Measurements from ENCODE around the gene ADRA2B. TPM values are rescaled to one million over a fixed set of nuclear protein-coding genes. Genes with fewer than 3 reads are reported as not detected.

The ADRA2B gene
- total and polyA plus RNA-seq, 8 donors = 0.15 to 2.9 (median 0.44) TPM; not detected in 2

GRCh38 chr2:96136129-96136720 is 19.9 kb upstream of the ADRA2B start:
- Histone ChIP-seq H3K27me3 (peaks cover 0 to 28% (median 0%) of the 10 kb centered on the region in 3 donors), H3K27ac (no peak overlapping the region), H3K36me3 (no peaks in the 10 kb centered on the region), H3K4me1 (peaks cover 0 to 13% (median 5%) of the 10 kb centered on the region in 4 donors), H3K9me3 (no peaks in the 10 kb centered on the region), H3K4me3 (no peak overlapping the region)
- 85 to 89% (median 88%) methylated on average over 7 to 8 of the region's 8 CpGs for WGBS, 5 donors
- TF ChIP-seq POLR2AphosphoS5 (IDR thresholded peaks at IDR 0.05) = no peak
- TF ChIP-seq EP300 (IDR thresholded peaks at IDR 0.05) = no peak
- TF ChIP-seq CTCF (IDR thresholded peaks at IDR 0.05) = no peak
- TF ChIP-seq POLR2A (IDR thresholded peaks at IDR 0.05) = no peak
- no peak for DNase-seq
- intact Hi-C loops (cut with DNase I; ENCODE audit: low total_unique reads) = no loop called here

GRCh38 chr2:96135621-96136020 is 19.2 kb upstream of the ADRA2B start:
- intact Hi-C loops (cut with DNase I; ENCODE audit: low total_unique reads) = no loop called here
- H3K36me3 ChIP-seq = no peaks in the 10 kb centered on the region
- no peak overlapping the region for H3K27ac ChIP-seq
- peaks cover 0 to 13% (median 5%) of the 10 kb centered on the region in 4 donors for H3K4me1 ChIP-seq
- TF ChIP-seq CTCF (IDR thresholded peaks at IDR 0.05) (no peak), EP300 (IDR thresholded peaks at IDR 0.05) (no peak), POLR2AphosphoS5 (IDR thresholded peaks at IDR 0.05) (no peak), POLR2A (IDR thresholded peaks at IDR 0.05) (no peak)
- H3K4me3 ChIP-seq = no peak overlapping the region
- H3K9me3 ChIP-seq = no peaks in the 10 kb centered on the region
- no peak for DNase-seq
- H3K27me3 ChIP-seq = peaks cover 0 to 28% (median 0%) of the 10 kb centered on the region in 3 donors
- WGBS, 5 donors = 70 to 91% (median 79%) methylated on average over 3 to 5 of the region's 5 CpGs

GRCh38 chr2:96135171-96135570 is 18.8 kb upstream of the ADRA2B start:
- TF ChIP-seq EP300 (IDR thresholded peaks at IDR 0.05) (no peak), CTCF (IDR thresholded peaks at IDR 0.05) (no peak), POLR2A (IDR thresholded peaks at IDR 0.05) (no peak), POLR2AphosphoS5 (IDR thresholded peaks at IDR 0.05) (no peak)
- Histone ChIP-seq H3K4me3 (no peak overlapping the region), H3K9me3 (no peaks in the 10 kb centered on the region), H3K27ac (no peak overlapping the region), H3K36me3 (no peaks in the 10 kb centered on the region), H3K27me3 (peaks cover 0 to 28% (median 0%) of the 10 kb centered on the region in 3 donors), H3K4me1 (peaks cover 0 to 13% (median 5%) of the 10 kb centered on the region in 4 donors)
- WGBS, 5 donors = 83 to 90% (median 87%) methylated on average over 9 of the region's 9 CpGs
- intact Hi-C loops (cut with DNase I; ENCODE audit: low total_unique reads) = no loop called here
- DNase-seq = no peak

- WGBS, 5 donors = 78 to 88% (median 86%) methylated on average over 6 to 11 of the region's 11 CpGs
- H3K4me1 ChIP-seq = peaks cover 0 to 13% (median 5%) of the 10 kb centered on the region in 4 donors
- no peak for DNase-seq
- H3K4me3 ChIP-seq = no peak overlapping the region
- H3K27ac ChIP-seq = no peak overlapping the region
- no peaks in the 10 kb centered on the region for H3K36me3 ChIP-seq
- TF ChIP-seq POLR2AphosphoS5 (IDR thresholded peaks at IDR 0.05) (no peak), POLR2A (IDR thresholded peaks at IDR 0.05) (no peak), EP300 (IDR thresholded peaks at IDR 0.05) (no peak), CTCF (IDR thresholded peaks at IDR 0.05) (no peak)
- H3K27me3 ChIP-seq = peaks cover 0 to 28% (median 0%) of the 10 kb centered on the region in 3 donors
- intact Hi-C loops (cut with DNase I; ENCODE audit: low total_unique reads) = no loop called here
- no peaks in the 10 kb centered on the region for H3K9me3 ChIP-seq
Observed at GRCh38 chr2:96134421-96134820, 18.1 kb upstream of the ADRA2B start.

Data from stomach (tissue), 9 donors.